DMS 273 treated with DMSO at 0.1 percent for 48 hours (cell line): ENCODE results near the gene TSPAN31.
A peak's percentile ranks its signal among the peaks of the same experiment; 100 is the strongest.

Experiments
- DNase-seq: peaks from one replicate; lab custom pipeline; 2025; lab: John Stamatoyannopoulos, UW

Gene TSPAN31

DNA sequence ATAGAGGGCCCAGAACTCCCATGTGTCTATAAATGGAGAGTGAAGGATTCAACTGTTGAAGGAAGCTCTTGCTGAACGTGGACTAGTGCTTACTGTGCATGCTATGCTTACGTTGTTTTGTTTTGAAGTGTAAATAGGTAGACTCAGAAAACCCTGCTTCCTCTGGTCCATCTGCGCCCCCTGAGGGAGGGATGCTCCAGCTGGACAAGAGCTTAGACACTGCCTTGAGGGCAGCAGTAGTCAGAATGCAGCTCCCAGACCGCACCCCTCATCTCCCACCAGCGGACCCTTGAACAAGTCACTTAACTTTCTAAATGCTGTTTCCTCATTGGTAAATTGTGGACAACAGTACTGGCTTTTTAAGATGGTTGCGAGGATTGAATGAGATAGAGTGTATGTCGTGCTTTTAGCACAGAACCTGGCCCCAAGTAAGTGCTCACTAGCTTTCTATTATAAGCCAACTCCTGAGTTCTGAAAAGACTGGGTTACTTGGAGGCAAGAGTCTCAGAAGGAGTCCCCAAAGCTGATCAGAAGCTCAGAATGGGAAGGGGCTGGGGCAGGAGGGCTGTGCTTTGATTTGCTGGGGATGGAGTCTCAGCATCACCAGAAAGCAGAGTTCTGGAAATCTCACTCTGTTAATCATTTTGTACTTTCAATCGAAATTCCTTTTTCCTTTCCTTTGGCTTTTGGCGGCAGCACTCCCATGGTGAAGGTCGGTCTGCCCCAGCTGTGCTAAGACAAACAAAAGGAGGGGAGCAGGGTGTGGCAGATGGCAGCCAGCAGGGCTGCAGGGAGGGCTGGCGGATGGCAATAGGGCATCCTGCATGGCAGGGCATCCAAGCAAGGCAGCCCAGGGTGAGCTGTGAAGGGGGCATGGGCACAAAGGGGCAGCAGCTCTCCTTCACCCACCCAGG lies 21.9 kb upstream of the TSPAN31 start:
- DNase-seq, result peak; percentile 27

DNA sequence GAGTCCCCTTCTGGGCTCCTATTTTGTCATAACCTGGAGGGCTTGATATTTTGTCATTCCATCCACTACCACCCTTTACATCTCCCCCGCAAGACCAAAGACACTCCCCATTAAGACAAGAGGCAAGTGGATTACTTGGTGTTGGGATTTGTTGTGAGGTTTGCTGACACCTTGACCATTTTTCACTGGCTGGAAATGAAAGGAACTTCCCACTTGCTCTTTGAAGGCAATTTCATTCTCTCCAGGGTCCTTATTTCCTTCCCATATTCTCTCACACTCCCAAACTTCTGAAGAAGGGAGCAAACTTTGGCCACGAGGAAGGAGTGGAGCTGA lies 21.2 kb upstream of the TSPAN31 start:
- no peak for DNase-seq

DNA sequence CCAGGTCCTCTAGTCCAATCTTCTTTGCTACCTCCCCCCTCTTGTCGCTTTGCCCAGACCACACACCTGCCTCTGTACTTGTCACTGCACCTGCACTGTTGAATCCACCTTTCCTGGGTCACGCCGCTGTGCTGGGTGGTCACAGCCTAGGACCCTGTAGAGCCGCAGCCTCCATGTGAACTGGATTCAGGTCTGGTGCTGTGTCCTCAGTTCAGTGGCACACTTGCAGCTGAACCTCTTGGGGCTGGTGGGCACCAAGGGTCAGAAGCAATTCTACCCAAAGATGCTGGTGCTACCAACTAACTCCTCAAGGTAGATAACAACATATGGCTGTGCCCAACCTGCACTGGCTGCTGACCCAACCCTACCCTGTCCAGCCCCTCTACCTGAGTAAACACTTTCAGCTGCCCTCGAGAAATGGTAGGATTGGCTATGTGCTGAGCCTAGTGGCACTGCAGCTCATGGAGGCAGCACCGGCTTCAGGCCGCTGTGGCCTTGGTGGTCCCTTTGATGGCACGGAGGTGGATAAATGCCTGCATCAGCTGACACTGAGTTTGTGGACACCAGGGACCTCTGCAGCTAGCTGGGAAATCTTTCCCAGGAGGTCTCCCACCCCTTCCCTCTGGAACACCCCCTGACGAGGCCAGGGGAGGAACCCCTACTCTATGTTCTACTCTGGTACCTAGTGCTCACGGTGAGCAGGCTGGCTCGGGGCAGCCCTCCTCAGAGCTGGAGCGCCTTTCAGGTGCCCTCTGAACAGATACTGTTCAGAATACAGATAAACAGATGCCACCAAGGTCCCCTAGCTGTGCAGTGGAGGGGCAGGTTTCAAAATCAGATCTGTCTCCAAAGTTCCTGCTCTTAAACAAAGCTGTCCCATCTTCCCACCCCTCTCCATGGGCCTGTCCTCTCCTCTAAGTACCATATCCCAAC lies 20.6 kb upstream of the TSPAN31 start:
- DNase-seq, result no peak

DNA sequence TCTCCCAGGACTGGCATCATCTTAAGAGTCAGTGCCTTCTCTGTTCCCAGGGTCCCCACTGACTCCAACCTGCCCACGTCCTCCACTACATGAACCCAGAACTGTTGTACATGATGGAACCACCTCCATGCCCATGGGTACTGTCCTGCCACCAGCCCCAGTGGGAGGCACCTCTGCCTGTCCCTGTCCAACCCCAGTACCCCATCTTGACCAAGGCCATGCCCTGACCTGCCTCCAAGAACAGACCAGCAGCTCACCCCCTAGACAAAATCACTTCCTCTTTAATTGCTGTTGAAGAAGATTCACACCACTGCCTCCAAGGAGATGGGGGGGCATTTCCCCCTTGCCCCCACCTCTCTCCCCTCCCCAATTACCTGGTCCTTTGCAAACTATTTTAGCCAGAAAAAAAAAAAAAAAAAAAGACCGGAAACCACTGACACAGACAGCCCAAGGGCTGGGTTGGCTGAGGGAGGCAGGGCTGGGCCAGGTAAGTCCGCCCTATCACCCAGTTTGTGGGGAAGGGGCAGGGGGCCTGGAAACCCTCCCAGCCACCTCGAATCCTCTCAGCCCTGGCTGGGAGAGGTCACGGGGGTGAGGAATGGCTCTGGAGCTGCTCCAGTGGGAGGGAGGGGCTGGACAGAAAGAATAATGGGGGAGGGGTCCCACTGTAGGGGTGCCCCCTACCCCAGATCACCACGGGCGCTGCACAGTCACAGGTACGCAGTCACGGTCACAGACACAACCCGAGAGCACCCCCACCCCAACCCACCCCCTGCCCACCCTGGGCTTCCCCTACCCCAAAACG lies 19.7 kb upstream of the TSPAN31 start:
- no peak for DNase-seq

DNA sequence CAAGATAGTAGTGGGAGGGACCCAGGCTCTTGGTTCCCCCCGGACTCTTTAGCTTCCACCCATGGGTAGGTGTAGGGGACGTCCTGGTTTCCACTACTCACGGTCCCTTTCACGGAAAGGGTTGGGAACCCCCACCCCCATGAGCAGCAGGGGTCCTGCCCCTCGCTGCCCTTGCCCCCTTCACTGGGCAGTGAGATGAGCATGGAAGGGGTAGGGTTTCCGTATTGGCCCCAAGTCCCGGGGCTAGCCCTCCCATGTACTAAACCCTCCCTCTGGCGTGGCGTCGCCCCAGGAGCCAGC lies 19.0 kb upstream of the TSPAN31 start:
- DNase-seq, result no peak

DNA sequence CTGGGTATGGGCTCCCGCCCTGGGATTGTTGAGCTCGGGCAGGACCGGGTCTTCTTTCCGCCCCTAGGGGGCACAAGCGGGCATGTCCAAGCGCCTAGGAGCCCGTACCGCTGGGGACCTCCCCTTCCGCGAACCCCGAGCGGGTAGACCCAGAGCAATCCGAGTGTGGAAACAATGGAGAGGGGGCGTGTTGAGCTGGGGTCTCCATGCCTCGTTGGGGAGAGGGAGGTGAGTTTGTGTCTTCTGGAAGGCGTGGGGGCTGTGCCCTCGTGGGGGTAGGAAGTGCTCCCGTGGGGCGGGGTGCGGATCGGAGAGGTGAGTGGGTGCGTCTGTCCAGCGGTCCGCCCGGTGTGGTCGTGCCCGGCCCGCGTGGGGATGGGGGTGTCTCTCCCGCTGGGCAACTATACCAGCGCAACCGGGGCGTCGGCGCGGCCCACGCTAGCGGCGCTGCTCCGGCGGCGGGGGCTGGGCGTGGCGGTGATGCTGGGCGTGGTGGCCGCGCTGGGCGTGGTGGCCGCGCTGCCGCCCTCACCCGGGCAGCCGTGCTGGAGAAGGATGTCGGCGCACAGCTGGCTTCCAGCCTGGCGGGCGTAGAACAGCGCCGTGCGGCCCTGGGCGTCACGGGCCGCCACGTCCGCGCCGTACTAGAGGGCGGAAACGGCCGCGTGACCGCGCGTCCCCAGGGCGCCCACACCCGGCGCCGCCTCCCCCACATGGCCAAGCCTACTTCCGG lies 18.5 kb upstream of the TSPAN31 start:
- DNase-seq, result peak; percentile 41

DNA sequence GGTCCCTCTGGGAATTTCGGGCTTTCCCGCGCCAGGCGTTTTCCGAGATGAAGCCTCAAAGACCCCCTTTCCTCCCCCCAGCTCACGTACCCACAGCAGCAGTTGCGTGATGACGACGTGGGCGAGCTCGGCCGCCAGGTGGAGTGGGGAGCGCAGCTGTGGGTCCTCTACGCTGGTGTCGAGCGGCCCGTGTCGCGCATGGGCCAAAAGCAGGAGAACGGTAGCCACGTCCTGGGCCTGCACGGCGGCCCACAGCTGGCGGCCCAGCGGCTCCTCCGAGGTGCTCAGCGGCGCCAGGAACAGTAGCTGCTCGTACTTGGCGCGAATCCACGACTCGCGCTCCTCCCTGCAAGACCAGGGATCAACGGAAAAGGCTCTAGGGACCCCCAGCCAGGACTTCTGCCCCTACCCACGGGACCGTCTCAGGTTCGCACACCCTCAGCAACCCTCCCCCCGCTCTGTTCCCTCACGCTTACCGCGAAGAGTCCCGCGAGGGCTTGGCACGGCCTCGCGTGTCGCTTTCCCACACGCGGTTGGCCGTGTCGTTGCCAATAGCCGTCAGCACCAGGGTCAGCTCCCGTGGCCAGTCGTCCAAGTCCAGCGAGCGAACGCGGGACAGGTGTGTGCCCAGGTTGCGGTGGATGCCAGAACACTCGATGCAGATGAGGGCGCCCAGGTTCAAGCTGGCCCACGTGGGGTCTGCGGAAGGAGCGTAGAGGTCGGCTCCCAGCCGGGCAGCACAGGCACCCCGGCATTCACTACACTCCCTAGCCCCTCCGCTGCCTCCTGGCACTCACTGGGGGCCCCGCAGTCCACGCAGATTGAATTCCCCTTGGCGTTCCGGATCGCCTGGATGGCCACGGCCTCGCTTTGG lies 17.7 kb upstream of the TSPAN31 start:
- no peak for DNase-seq

DNA sequence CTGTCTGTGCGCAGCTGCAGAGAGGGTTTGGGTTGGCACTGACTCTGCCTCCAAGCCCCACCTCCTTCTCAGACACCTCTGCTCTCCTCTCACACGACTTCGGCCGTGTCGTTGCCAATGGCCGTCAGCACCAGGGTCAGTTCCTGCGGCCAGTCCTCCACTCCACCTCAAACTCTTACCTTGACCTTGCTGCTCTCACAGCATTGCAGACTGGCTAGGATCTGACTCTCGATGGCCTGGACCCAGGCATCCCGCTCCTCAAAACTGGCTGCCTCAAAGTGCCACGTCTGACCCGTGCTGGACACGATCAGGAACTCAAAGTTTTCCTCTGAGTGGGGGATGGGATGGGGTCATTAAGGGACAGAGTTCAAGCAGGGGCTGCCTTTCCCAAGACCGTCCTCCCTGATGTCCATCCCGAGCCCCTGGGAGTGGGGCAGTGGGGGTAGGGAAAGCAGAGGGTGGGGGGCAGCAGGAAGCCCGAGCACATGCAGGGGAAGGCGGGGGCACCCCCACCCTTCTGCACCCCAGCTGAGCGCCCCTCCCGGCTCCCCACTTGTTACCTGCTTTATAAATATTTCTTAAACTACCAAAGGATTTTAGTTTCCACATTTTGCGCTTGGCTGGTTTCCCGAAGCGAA lies 17.0 kb upstream of the TSPAN31 start:
- DNase-seq, result no peak

DNA sequence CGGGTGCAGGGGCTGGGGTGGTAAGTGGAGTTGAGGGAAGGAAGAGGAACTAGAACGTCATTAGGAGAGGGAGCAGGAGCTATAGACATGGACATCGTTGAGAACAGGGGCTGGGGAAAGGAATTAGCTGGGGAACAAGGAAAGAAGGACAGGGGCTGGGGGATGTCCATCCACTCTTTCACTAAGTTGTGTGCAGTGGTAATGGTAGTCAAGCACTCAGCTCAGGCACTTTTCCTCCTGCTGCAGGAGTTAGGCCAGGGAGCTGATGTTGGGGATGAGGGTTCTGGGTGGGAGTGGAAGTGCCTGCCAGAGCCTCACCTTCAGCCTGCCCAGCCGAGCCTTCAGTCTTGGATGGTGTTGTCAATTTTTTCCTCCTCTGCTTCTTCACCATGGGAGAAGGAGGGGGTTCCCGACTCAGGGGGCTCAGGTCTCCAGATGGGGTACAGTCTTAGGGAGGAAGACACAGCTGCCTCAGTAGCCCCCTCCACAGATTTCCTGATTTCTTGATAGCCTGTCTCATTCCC lies 15.5 kb upstream of the TSPAN31 start:
- no peak for DNase-seq

DNA sequence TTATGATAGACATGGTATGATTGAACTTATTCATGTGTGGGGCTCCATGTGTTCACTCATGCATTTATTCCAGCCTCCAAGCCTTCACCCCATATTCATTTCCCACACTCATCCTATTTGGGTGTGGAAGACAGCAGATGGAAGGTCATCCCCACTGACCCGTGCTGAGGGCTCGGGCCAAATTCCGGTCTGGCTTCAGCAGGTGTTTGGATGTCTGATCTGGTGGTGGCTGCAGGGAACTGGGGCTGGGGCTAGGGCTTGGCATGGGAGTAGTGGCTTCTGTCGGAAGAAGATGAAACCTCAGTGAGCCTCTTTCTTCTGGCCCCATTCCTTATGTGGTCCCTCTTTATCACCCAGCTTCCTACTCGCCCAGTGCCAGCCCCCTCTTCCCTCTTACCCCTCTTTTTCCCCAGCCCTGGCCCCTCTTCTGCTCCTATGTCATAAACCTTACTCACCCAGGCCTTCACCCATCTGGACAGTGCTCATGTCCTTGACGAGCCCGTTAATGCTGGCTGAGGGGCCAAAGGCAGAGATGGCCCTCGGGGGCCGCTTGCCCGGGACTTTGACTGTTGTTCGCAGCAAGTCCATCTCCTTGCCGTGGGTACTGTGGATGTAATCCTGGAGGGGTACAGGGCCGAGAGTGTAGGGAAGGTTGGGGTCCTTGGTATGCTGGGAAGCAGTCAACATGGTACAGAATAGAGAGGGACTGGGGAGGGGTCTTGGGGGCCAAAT lies 14.3 kb upstream of the TSPAN31 start:
- DNase-seq, result no peak

DNA sequence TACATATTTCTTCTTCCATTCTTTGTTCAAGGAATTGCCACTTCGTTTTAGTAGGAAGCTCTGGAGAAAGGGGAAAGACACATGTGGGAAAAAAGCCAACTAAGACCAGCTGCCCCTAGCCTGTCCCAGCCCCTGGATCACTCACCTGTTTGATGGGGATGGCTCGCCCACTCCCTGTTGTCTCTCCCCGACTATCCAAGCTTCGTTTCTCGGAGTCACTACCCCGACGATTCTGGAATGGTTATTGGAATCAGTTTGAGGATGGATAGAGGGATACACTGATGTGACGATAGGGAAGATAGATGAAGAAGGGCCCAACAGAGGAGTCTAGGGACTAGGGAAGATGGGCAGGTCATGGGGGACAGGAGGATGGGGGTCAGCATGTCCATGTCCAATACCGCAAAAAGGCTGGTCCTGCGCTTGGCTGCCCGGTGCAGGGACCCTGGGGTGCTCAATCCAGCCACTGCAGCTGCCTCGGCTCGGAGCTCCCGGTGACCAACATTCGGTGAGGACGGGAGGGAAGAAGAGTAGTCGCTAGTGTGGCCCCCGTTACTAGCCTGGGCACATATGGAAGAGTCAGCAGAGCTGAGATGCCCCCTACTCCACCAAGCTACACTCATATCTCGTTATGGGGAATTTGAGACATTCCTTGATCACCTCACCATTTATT lies 13.3 kb upstream of the TSPAN31 start:
- no peak for DNase-seq

DNA sequence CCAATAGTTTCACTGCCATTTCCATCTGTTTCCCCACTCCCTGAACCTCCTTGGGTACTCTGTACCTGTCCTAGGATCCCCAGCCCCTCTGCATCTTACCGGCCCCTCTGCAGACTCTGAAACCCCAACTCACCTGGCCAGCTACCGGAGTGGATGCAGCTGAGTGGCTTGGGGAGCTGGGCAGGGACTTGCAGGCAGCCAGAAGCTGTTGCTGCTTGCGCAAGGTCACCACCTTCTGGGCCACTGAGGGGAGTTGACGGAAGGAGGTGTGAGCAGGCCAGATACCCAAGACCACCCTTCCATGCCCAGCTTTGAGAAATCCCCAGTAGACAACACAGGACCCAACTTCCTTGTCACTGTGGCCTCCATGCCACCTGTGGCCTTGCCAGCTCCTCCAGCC lies 12.6 kb upstream of the TSPAN31 start:
- DNase-seq, result no peak

DNA sequence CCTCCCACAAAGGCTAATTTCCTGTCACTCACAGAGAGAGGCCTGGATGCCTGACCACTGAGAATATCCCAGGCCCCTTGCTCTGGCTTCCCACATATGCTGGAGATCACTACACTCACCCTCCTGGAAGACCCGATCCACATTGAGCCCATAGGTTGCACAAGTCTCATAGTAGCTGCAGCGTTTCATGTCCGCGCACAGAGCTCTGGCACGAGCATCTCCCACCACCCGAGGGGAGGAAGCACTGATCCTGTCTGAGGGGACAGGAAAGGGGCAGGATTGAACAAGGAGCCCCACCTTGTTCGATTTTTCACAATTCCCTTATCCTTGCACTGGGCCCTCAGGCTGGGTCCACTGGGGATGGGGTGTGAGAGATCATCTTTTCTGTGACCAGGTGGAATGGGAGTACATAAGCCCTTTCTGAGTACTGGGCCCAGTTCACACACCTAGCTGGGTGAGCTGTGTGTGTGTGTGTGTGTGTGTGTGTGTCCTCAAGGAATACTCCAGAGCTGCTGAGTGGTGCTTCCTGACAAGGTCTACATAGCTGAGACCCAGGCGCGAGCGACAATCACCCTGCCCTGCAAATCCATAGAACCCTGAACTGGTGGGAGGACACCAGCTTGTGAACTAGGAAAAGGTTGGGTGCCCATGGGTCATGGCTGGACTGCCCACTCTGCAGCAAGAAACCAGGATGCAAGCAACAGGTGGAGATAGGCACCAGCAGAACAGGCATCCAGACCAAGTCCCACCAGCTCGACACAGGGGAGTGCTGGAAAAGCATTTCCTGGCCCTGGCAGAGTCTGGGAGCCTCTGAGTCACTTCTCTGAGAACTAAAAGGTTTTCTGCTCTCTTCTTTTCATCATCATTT lies 11.9 kb upstream of the TSPAN31 start:
- DNase-seq, result no peak

DNA sequence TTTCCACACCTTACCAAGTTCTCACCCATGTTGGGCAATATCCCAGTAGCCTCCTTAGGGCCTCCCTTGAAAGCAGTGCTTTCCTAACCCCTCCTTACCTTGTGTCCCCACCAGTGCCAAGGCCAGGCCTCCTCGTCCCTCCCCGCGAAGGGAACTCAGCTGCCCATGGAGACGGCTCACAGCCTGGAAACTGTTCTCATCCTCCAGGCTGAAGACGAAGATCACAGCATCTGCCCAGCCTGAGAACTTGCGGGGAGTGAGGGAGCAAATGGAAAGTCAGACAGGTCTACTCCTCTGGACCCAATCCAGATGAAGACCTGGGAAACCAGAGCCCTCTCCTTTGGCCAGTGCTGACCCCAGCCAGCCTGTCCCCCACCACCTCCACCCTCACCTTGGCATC lies 10.9 kb upstream of the TSPAN31 start:
- DNase-seq, result no peak

DNA sequence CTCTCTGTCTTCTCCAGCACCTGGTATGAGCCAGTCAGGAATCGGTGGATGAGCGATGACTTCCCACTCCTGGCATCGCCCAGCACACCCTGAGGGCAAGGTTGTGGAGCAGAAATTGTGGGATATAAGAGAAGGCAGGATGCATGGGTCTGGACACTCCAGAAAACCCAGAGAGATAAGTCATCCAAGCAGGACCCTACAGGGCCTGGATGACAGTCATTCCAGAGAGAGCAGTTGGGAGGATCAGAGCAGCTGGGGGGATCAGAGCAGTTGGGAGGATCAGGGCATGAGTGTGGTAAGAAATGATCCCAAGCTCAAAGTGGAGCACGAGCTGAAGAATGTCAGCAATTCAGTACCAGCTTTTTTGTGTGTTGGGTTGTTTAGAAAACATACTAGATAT lies 10.2 kb upstream of the TSPAN31 start:
- no peak for DNase-seq

DNA sequence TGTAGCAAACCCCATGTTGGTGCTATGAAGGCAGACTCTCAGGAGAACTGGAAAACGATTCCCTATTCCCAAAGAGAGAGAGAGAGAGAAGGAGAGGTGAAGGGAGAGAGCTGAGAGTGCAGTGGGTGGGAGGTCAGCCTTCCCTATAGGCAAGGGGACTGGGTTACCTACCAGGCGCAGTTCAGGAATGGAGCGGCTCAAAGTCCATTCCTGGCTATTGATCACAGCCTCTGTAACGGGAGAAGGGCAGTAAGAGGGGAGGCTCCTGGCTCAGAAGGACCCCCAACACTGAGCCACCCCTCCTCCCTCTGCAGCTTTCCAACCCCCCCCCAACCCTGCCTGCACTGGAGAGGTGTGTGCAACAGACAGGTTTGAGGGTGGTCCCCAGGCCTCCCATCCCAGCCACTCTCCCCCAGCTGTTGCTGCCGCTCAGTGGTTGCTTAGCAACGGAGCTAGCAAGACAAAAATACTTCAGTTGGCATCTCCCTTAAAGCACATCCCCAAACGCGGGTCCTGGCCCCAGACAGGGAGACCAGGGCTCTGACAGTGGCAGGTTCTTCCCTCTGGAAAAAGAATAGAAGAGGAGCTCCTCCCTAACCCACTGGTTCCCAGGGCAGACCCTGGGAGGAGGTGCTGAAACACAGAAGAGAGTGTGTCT lies 9.5 kb upstream of the TSPAN31 start:
- no peak for DNase-seq
